Measurements from ENCODE around the gene LAMB4.

Gene LAMB4

DNA sequence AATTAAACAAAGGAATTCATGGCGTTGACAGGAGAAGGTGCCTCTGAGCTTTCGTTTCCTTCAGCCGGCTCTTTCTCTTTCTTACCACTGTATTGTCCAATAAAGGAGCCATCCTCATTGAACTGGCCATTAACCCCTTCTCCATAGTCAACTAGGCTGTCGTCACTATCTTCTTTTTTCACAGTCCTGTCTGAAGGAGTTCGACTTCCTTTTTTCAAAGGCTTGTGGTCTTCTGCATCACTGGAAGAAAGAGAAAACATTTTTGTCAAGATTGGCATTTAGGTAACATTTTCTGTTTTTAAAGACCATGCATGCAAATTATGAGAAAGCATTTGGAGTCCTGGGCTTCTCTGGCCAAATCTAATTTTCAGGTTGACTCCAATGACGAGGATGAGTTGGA lies 19.7 kb upstream of the LAMB4 start:
- TF ChIP-seq CTCF (IDR thresholded peaks at IDR 0.05; ENCODE audit: control insufficient read depth, insufficient read depth, low read depth, low read length, missing control alignments) = no peak
- DNase-seq (ENCODE audit: low read depth) = no peak
- no peak overlapping the region for H3K4me3 ChIP-seq (ENCODE audit: control insufficient read depth, low read depth, low read length)

DNA sequence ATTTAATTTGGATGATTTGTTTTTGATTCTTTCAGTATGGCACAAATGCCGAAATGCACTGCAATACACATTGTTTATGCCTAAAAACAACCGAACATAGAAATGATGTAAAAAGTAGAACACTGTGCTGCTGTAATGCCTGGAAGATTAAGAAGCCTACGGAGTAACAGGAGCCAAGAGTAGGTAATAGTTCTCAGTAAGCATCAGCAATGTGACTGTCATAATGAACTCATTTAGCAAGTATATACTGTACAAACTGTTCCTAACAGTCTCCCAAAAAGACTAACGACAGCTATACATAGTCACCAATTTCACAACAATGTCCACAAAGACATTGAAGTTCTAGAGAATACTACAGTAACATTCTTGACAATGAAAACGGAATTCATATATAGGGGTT lies 19.0 kb upstream of the LAMB4 start:
- no peak overlapping the region for H3K4me3 ChIP-seq (ENCODE audit: control insufficient read depth, low read depth, low read length)
- DNase-seq (ENCODE audit: low read depth) = no peak
- TF ChIP-seq CTCF (IDR thresholded peaks at IDR 0.05; ENCODE audit: control insufficient read depth, insufficient read depth, low read depth, low read length, missing control alignments) = no peak

- no peak for TF ChIP-seq CTCF (IDR thresholded peaks at IDR 0.05; ENCODE audit: control insufficient read depth, insufficient read depth, low read depth, low read length, missing control alignments)
- no peak overlapping the region for H3K4me3 ChIP-seq (ENCODE audit: control insufficient read depth, low read depth, low read length)
- no peak for DNase-seq (ENCODE audit: low read depth)
These were observed 16.9 kb upstream of the LAMB4 start for GRCh38 chr7:108147031-108147563.

GRCh38 chr7:108146070-108146842 lies 16.1 kb upstream of the LAMB4 start:
- peak; percentile 47 for DNase-seq (ENCODE audit: low read depth)
- H3K4me3 ChIP-seq (ENCODE audit: control insufficient read depth, low read depth, low read length) = peak overlapping the region; percentile 22
- peak; percentile 98 for TF ChIP-seq CTCF (IDR thresholded peaks at IDR 0.05; ENCODE audit: control insufficient read depth, insufficient read depth, low read depth, low read length, missing control alignments)

GRCh38 chr7:108145401-108145800 lies 15.2 kb upstream of the LAMB4 start:
- no peak for TF ChIP-seq CTCF (IDR thresholded peaks at IDR 0.05; ENCODE audit: control insufficient read depth, insufficient read depth, low read depth, low read length, missing control alignments)
- DNase-seq (ENCODE audit: low read depth) = no peak
- no peak overlapping the region for H3K4me3 ChIP-seq (ENCODE audit: control insufficient read depth, low read depth, low read length)

DNA sequence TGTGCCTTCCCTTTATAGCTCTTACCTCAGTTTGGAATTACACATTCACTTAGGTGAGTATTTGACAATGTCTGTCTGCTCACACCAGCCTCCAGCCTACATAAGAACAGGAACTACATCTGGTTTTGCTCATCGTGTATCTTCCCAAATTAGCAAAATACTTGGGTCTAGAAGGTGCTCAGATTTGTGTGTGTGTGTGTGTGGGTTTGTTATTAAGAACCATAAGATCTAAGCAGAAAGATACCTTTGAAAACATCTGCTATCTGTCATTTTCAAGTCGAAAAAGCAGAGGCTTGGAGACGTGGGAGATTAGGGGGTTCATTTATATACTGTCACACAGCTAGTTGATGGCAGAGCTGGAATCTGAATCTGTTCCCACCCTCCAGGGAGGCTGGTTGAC lies 14.8 kb upstream of the LAMB4 start:
- no peak for TF ChIP-seq CTCF (IDR thresholded peaks at IDR 0.05; ENCODE audit: control insufficient read depth, insufficient read depth, low read depth, low read length, missing control alignments)
- H3K4me3 ChIP-seq (ENCODE audit: control insufficient read depth, low read depth, low read length) = no peak overlapping the region
- DNase-seq (ENCODE audit: low read depth) = no peak

Measured in AG09309 (cell line).